Stimulated activated CD4-positive, alpha-beta T cell treated with anti-CD3 and anti-CD28 coated beads, Interleukin-2, amount 100 ng/mL, for 24 hours (primary cell): ENCODE measurements around the gene GDPD3.

Experiments used
- DNase-seq, 2 donors: peaks; one replicate each; pipeline ENCODE4 v3.0.0-alpha.2; 2020

GDPD3 gene

GRCh38 chr16:30075503-30076275 is 37.6 kb downstream of the GDPD3 start, which contains the start of gene PPP4C:
Gene PPP4C, plus strand, starts transcription at chr16:30075994. Its CDS starts 384 bp downstream, at chr16:30076378.
- peak; percentile 89 to 95 for DNase-seq

DNA sequence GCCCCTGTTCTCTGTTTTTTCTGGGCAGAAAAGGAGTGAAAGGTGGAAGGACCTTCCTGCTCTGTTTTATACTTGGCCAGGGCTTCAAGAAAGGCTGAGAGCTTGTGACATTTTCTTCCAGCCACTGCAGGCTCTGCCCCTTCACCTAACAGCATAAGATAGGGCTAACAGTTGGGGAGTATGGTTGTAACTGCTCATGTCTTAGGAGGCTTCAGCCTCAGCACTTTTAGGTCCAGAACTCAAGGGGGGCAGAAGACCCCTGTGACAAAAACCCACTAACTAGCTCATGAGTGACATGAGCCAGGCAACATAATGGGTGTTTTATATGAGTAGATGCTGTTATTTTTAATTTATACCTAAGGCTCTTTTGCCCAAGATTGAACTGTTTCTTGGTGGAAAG is 42.8 kb downstream of the GDPD3 start:
- DNase-seq = no peak

GRCh38 chr16:30069611-30070462 is 43.5 kb downstream of the GDPD3 start:
- DNase-seq = no peak

- peak; percentile 58 for DNase-seq
Measured at GRCh38 chr16:30068750-30069610, 44.4 kb downstream of the GDPD3 start.

DNA sequence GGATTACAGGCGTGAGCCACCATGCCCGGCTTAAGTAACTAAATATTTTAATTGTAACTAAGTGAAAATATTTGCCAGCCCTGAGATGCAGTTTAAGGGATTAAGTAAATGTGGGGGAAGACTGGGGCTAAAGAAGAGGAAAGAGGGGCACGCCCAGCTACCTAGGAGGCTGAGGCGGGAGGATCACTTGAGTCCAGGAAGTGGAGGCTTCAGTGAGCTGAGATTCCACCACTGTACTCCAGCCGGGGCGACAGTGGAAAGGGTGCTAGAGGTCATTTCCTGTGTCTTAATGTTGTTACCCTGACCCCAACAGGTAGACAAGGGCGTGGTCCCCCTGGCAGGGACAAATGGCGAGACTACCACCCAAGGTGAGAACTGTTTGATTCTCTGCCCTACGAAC is 45.0 kb downstream of the GDPD3 start:
- no peak for DNase-seq

GRCh38 chr16:30067584-30067916 is 45.8 kb downstream of the GDPD3 start:
- no peak for DNase-seq

DNA sequence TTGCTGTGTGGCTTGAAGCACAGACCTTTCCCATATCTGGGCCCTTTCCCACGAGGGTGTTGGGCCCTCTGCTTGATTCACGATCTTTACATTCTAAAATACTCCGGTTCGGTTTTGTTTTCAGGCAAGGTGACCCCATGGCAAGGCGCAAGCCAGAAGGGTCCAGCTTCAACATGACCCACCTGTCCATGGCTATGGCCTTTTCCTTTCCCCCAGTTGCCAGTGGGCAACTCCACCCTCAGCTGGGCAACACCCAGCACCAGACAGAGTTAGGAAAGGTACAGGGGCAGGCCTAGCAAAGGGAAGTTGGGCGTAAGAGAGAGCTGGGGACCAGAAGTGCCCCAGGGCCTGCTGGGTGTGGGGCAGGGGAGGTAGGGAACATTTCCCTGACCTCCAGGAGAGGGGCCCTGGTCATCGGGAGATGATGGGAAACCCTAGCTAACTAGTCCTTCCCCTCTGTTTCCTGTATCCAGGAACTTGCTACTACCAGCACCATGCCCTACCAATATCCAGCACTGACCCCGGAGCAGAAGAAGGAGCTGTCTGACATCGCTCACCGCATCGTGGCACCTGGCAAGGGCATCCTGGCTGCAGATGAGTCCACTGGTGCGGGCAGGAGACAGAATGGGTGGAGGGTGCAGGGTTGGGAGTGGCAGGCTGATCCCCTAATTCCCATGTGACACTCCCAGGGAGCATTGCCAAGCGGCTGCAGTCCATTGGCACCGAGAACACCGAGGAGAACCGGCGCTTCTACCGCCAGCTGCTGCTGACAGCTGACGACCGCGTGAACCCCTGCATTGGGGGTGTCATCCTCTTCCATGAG is 46.4 kb downstream of the GDPD3 start:
- DNase-seq = no peak

DNA sequence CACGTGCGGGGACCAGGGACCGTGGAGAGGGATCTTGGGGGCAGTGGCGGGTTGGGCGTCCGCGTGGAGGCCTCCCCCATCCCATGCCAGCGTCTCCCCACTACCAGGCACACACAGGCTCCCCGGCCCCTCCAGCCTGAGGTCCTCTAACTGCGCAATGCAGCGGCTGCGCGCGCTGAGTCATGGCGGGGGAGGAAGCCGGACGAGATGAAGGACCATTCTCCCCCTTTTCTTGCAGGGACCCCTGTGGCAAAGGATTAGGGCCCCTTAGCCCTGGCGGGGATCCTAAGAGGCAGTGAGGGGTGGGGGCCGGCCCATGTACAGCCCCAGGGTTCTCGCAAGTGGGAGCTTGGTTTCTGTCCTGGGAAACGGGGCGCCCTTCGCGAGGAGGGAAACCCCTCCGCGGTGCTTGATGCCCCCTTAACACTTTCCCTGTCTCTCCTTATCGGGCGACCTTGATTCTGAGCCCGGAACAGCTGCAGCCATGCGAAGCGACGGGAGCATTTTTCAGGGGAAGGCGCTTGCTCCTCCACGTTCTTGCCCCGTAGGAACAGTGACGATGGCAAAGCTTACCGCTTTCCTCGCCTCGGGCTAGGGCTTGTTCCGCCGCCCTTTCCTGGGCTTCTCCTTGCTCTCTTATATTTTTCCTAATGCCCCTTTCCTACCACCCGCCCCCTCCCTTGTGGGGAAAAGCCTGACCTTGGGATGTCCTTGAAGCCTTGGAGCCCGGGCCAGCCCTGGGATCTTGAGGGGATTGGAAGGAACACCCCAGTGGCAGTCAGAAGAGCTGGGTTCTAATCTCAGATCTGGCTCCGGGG is 47.2 kb downstream of the GDPD3 start:
- peak; percentile 52 to 53 for DNase-seq

- DNase-seq = peak; percentile 97 to 98
Measured at GRCh38 chr16:30065102-30065942, 48.0 kb downstream of the GDPD3 start, which contains the start of gene ALDOA. Gene ALDOA, plus strand, starts transcription at chr16:30065760. Its CDS starts 1,138 bp downstream, at chr16:30066898.

- no peak for DNase-seq
Measured at GRCh38 chr16:30064729-30065101, 48.6 kb downstream of the GDPD3 start.

DNA sequence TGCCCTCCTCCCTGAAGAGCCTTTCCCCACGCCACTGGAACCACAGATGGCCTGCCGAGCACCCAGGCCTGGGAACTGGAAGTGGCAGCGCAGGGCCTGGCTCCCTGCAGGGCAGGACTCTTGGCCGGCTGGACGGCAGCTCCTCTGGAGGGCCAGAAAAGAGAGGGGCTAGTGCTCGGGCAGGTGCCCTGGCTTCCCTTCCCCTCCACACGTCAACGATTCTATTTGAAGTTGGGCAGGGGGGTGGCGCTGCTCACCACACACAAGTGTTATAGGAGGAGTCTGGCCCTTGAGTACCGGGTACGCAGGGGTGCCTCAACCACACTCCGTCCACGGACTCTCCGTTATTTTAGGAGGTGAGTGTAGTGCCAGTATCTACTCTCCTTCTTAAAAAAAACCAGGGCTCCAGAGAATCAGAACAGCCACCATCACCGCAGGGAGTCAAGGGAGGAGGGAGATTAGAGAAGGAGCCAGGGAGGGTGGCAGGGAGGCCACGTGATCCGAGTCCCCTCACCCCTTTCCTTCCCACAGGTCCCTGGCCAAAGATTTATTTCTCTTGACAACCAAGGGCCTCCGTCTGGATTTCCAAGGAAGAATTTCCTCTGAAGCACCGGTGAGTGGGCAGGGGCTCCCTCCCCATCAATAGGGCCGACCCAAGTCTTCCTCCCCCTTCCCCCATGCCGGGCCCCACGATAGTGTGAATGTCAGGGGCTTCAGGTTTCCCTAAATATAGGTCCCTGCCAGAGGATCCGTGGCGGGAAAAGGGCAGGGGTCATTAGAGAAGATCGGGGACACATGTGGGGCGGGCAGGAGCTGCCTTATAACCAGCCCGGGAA is 49.2 kb downstream of the GDPD3 start:
- DNase-seq = peak; percentile 75 to 78

DNA sequence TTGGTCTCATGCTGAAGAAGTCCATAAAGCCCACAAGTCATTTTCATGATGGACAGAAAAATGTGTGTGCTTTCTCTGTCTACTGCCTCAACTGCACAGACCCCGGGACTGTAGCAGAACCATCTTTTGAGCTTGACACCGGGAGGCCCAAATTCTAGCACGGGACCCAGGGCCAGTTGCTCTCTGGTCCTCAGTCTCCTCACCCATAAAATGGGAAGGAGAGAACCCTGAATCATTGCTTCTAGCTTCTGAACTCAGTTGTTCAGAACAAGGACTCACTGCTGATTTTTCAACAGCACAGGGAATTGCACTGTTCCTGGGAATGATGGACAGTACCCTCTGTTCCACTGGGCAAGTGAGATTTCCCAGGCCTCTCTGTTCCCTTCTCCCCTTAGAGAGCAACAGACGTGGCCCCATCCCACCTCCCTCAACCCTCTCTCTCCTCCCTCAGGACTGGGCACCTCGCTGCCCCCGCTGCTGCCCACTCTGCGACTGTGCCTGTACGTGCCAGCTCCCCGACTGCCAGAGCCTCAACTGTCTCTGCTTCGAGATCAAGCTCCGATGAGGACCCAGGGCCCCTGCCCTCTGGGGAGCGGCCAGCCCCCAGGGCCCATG is 50.0 kb downstream of the GDPD3 start:
- no peak for DNase-seq

- DNase-seq = no peak
Measured at GRCh38 chr16:30060836-30061554, 52.3 kb downstream of the GDPD3 start.

DNA sequence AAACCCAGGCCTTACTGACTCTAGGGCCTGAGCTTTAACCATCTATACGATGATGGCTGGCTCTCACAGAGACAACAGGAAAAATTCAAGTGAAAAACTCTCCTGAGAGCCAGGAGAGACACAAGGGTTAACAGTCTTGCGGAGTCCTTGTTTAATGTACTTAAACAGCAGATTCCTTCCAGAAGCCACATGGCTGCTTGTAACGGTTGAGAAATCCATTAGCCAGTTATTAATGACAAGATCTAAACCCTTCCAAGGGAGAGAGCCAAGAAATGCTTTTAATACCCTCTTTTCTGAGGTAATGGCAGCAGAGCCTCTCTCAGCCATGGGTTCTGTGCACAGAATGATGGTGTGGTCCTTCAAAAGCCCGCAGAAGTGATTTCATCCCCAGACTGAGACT is 53.0 kb downstream of the GDPD3 start:
- no peak for DNase-seq

- peak; percentile 66 to 69 for DNase-seq
Measured at GRCh38 chr16:30054959-30055553, 58.3 kb downstream of the GDPD3 start.
